ENCODE measurements around the gene PRKX. TPM values are rescaled to one million over a fixed set of nuclear protein-coding genes. Genes with fewer than 3 reads are reported as not detected.
"Not testable (repeated sequence)": the region's sequence is repeated elsewhere in the genome, so short reads cannot be mapped to it uniquely, and the experiment has no call there.

The PRKX gene
- total RNA-seq, 1 donor = 13.4 TPM

GRCh38 chrX:3666975-3667374 lies 46.5 kb downstream of the PRKX start:
- no peak overlapping the region for H2AFZ ChIP-seq (ENCODE audit: low read length)
- no peak overlapping the region for H3K4me3 ChIP-seq (ENCODE audit: insufficient read depth, low read length)
- H3K27ac ChIP-seq (ENCODE audit: low read depth, low read length) = no peak overlapping the region
- H4K20me1 ChIP-seq (ENCODE audit: insufficient read depth, low read length) = no peaks in the 10 kb centered on the region
- DNase-seq (ENCODE audit: insufficient read length, low spot score, missing footprints) = no peak
- H3K9me3 ChIP-seq (ENCODE audit: low read depth, low read length) = no peaks in the 10 kb centered on the region
- H3K4me1 ChIP-seq (ENCODE audit: insufficient read depth, low read length) = no peaks in the 10 kb centered on the region
- no peak for TF ChIP-seq CTCF (IDR thresholded peaks at IDR 0.05; ENCODE audit: extremely low read depth, low read depth, low read length)
- no peaks in the 10 kb centered on the region for H3K27me3 ChIP-seq (ENCODE audit: insufficient read depth, low read length)
- H3K4me2 ChIP-seq (ENCODE audit: insufficient read depth, low read length) = no peak overlapping the region
- no peaks in the 10 kb centered on the region for H3K36me3 ChIP-seq (ENCODE audit: insufficient read depth, low read length)
- H3K79me2 ChIP-seq (ENCODE audit: insufficient read depth, low read length) = no peaks in the 10 kb centered on the region

DNA sequence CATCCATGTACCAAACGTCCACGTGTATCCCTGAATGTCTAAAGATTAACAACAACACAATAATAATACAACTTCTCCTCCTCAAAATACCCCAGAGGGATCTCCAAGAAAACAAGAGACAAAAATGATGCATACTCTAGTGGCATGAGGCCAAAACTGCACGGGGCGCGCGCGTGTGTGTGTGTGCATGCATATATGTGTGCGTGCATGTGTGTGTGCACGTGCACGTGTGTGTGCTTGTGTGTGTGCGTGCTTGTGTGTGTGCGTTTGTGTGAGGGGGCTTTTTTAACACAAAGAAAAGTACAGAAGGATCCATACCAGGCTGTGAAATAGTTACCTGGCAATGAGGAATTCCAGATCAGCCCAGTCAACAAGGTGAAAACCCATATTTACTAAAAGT lies 48.5 kb downstream of the PRKX start:
- Histone ChIP-seq H2AFZ (ENCODE audit: low read length) (no peak overlapping the region), H3K4me2 (ENCODE audit: insufficient read depth, low read length) (no peak overlapping the region), H3K27ac (ENCODE audit: low read depth, low read length) (no peak overlapping the region), H3K79me2 (ENCODE audit: insufficient read depth, low read length) (no peaks in the 10 kb centered on the region), H3K4me1 (ENCODE audit: insufficient read depth, low read length) (no peaks in the 10 kb centered on the region), H3K36me3 (ENCODE audit: insufficient read depth, low read length) (no peaks in the 10 kb centered on the region), H3K9me3 (ENCODE audit: low read depth, low read length) (no peaks in the 10 kb centered on the region), H3K27me3 (ENCODE audit: insufficient read depth, low read length) (no peaks in the 10 kb centered on the region), H4K20me1 (ENCODE audit: insufficient read depth, low read length) (no peaks in the 10 kb centered on the region), H3K4me3 (ENCODE audit: insufficient read depth, low read length) (no peak overlapping the region)
- TF ChIP-seq CTCF (IDR thresholded peaks at IDR 0.05; ENCODE audit: extremely low read depth, low read depth, low read length) = no peak
- no peak for DNase-seq (ENCODE audit: insufficient read length, low spot score, missing footprints)

- H2AFZ ChIP-seq (ENCODE audit: low read length); H3K27ac ChIP-seq (ENCODE audit: low read depth, low read length); H3K4me3 ChIP-seq (ENCODE audit: insufficient read depth, low read length); H3K36me3 ChIP-seq (ENCODE audit: insufficient read depth, low read length); H3K4me1 ChIP-seq (ENCODE audit: insufficient read depth, low read length); H3K9me3 ChIP-seq (ENCODE audit: low read depth, low read length); H3K79me2 ChIP-seq (ENCODE audit: insufficient read depth, low read length); DNase-seq (ENCODE audit: insufficient read length, low spot score, missing footprints); H4K20me1 ChIP-seq (ENCODE audit: insufficient read depth, low read length); H3K4me2 ChIP-seq (ENCODE audit: insufficient read depth, low read length); H3K27me3 ChIP-seq (ENCODE audit: insufficient read depth, low read length): not testable (repeated sequence)
Measured at GRCh38 chrX:3663576-3664250, 49.7 kb downstream of the PRKX start.

DNA sequence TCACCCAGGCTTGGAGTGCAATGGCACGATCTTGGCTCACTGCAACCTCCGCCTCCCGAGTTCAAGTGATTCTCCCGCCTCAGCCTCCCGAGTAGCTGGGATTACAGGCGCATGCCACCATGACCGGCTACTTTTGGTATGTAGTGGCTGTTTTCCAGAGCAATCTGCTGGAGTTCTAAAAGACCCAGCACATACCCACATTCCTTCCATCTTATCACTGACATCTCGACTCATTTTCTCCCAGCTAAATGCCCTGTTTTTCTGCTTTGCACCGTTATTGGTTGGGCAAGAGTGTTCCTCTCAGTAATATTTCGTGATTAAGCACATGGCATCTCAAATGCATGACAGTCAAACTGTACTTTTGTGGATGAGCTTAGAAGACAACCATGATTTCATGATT lies 53.7 kb downstream of the PRKX start:
- Histone ChIP-seq H3K27me3 (ENCODE audit: insufficient read depth, low read length) (no peaks in the 10 kb centered on the region), H3K4me3 (ENCODE audit: insufficient read depth, low read length) (no peak overlapping the region), H3K9me3 (ENCODE audit: low read depth, low read length) (no peaks in the 10 kb centered on the region), H3K4me1 (ENCODE audit: insufficient read depth, low read length) (no peaks in the 10 kb centered on the region), H3K4me2 (ENCODE audit: insufficient read depth, low read length) (no peak overlapping the region), H3K27ac (ENCODE audit: low read depth, low read length) (no peak overlapping the region), H3K36me3 (ENCODE audit: insufficient read depth, low read length) (no peaks in the 10 kb centered on the region), H4K20me1 (ENCODE audit: insufficient read depth, low read length) (no peaks in the 10 kb centered on the region), H3K79me2 (ENCODE audit: insufficient read depth, low read length) (no peaks in the 10 kb centered on the region), H2AFZ (ENCODE audit: low read length) (no peak overlapping the region)
- TF ChIP-seq CTCF (IDR thresholded peaks at IDR 0.05; ENCODE audit: extremely low read depth, low read depth, low read length) = no peak
- DNase-seq (ENCODE audit: insufficient read length, low spot score, missing footprints) = no peak

Data from osteoblast (primary cell).